CD4-positive, alpha-beta T cell treated with Interleukin-17A for 1 hour (primary cell): ENCODE data around the gene ZNF185.

Source experiments
- DNase-seq: peaks from one replicate; pipeline ENCODE4 v3.0.0-alpha.2; 2020

The ZNF185 gene

GRCh38 chrX:152918707-152919106 is 20.8 kb downstream of the ZNF185 start:
- DNase-seq = no peak

GRCh38 chrX:152923599-152923998 is 25.7 kb downstream of the ZNF185 start:
- no peak for DNase-seq

- DNase-seq = no peak
Measured at GRCh38 chrX:152925835-152926234, 28.0 kb downstream of the ZNF185 start.

- peak; percentile 44 for DNase-seq
Measured at GRCh38 chrX:152926279-152926678, 28.4 kb downstream of the ZNF185 start.

GRCh38 chrX:152926923-152927322 is 29.1 kb downstream of the ZNF185 start:
- DNase-seq = no peak

- DNase-seq = no peak
Measured at GRCh38 chrX:152927858-152928760, 30.2 kb downstream of the ZNF185 start.

- no peak for DNase-seq
Measured at GRCh38 chrX:152928761-152929400, 31.0 kb downstream of the ZNF185 start.

- DNase-seq = no peak
Measured at GRCh38 chrX:152929898-152930297, 32.0 kb downstream of the ZNF185 start.

- DNase-seq = no peak
Measured at GRCh38 chrX:152930516-152930915, 32.6 kb downstream of the ZNF185 start.

GRCh38 chrX:152932144-152932543 is 34.3 kb downstream of the ZNF185 start:
- no peak for DNase-seq

GRCh38 chrX:152932598-152933175 is 34.8 kb downstream of the ZNF185 start:
- DNase-seq = no peak

GRCh38 chrX:152936306-152936705 is 38.4 kb downstream of the ZNF185 start:
- no peak for DNase-seq

- DNase-seq = no peak
Measured at GRCh38 chrX:152937236-152937635, 39.4 kb downstream of the ZNF185 start.

GRCh38 chrX:152941328-152942076 is 43.6 kb downstream of the ZNF185 start:
- DNase-seq = peak; percentile 94

- no peak for DNase-seq
Measured at GRCh38 chrX:152942077-152942442, 44.2 kb downstream of the ZNF185 start.

- no peak for DNase-seq
Measured at GRCh38 chrX:152943826-152944225, 46.0 kb downstream of the ZNF185 start.

GRCh38 chrX:152945021-152945979 is 47.4 kb downstream of the ZNF185 start:
- no peak for DNase-seq

- no peak for DNase-seq
Measured at GRCh38 chrX:152946681-152947080, 48.8 kb downstream of the ZNF185 start.
